ENCODE results near the gene ZFP92.
A peak's percentile ranks its signal among the peaks of the same experiment; 100 is the strongest.

Gene ZFP92

GRCh38 chrX:153408221-153408721 is 3.0 kb upstream of the ZFP92 start:
- DNase-seq = no peak

- no peak for DNase-seq
These were observed 2.4 kb upstream of the ZFP92 start for GRCh38 chrX:153408871-153409351.

- no peak for DNase-seq
These were observed 1.7 kb upstream of the ZFP92 start for GRCh38 chrX:153409414-153410101.

GRCh38 chrX:153410373-153410772 is 899 bp upstream of the ZFP92 start:
- DNase-seq = no peak

- no peak for DNase-seq
These were observed 401 bp upstream of the ZFP92 start for GRCh38 chrX:153410888-153411254.

- no peak for DNase-seq
These were observed 809 bp downstream of the ZFP92 start for GRCh38 chrX:153411988-153412574.

GRCh38 chrX:153412746-153413720 is 1.8 kb downstream of the ZFP92 start:
- DNase-seq = no peak

GRCh38 chrX:153413731-153414130 is 2.5 kb downstream of the ZFP92 start:
- DNase-seq = no peak

- no peak for DNase-seq
These were observed 3.7 kb downstream of the ZFP92 start for GRCh38 chrX:153414856-153415510.

- no peak for DNase-seq
These were observed 5.6 kb downstream of the ZFP92 start for GRCh38 chrX:153416781-153417450.

- no peak for DNase-seq
These were observed 6.4 kb downstream of the ZFP92 start for GRCh38 chrX:153417637-153418036.

- DNase-seq = no peak
These were observed 9.8 kb downstream of the ZFP92 start for GRCh38 chrX:153420851-153421599.

- DNase-seq = no peak
These were observed 10.6 kb downstream of the ZFP92 start for GRCh38 chrX:153421856-153422255.

- peak in 1 of 56 donors; percentile 1 for DNase-seq
These were observed 12.4 kb downstream of the ZFP92 start for GRCh38 chrX:153423652-153424051.

GRCh38 chrX:153426204-153426603 is 14.9 kb downstream of the ZFP92 start:
- DNase-seq = no peak

- no peak for DNase-seq
These were observed 19.5 kb downstream of the ZFP92 start for GRCh38 chrX:153430796-153431195.

- DNase-seq = no peak
These were observed 21.9 kb downstream of the ZFP92 start for GRCh38 chrX:153433161-153433680.

- no peak for DNase-seq
These were observed 22.6 kb downstream of the ZFP92 start for GRCh38 chrX:153433781-153434285.

GRCh38 chrX:153434801-153435200 is 23.5 kb downstream of the ZFP92 start:
- DNase-seq = no peak
